ENCODE measurements around the gene CHMP1B.

CHMP1B gene

GRCh38 chr18:11851146-11851805, at the start of gene CHMP1B:
TSS of gene CHMP1B (plus strand) at chr18:11851413. CDS start at chr18:11851512, 99 bp downstream.
- Histone ChIP-seq H3K79me2 (ENCODE audit: low read length) (peaks cover 24% of the 10 kb centered on the region), H2AFZ (ENCODE audit: low read length) (peak within 1 kb of the TSS; percentile 89), H3F3A (ENCODE audit: insufficient read depth, low read length) (peaks cover 9% of the 10 kb centered on the region), H3K4me1 (ENCODE audit: low read length) (peaks cover 9% of the 10 kb centered on the region), H3K4me3 (ENCODE audit: low read length) (peak within 1 kb of the TSS; percentile 86), H3K27ac (ENCODE audit: low read length) (peak within 1 kb of the TSS; percentile 60), H3K9me3 (replicated peaks; ENCODE audit: insufficient read depth, low read length) (no peaks in the 10 kb centered on the region), H4K20me1 (ENCODE audit: insufficient read depth, low read length) (no peaks in the 10 kb centered on the region), H3K27me3 (replicated peaks; ENCODE audit: insufficient read depth, low read length) (no peaks in the 10 kb centered on the region), H3K4me2 (ENCODE audit: low read depth, low read length) (peak within 1 kb of the TSS; percentile 99), H3K9me2 (replicated peaks; ENCODE audit: insufficient read depth, low read length) (no peaks in the 10 kb centered on the region), H3K9ac (ENCODE audit: low read length) (peak within 1 kb of the TSS; percentile 90), H3K36me3 (replicated peaks; ENCODE audit: insufficient read depth, low read length) (no peaks in the 10 kb centered on the region)
- DNase-seq: peak; percentile 97
- TF ChIP-seq CTCF (IDR thresholded peaks at IDR 0.05; ENCODE audit: low read length): no peak
- no peak for TF ChIP-seq EZH2 (optimal IDR thresholded peaks at IDR 0.05; ENCODE audit: low read depth, low read length)
- no peak for TF ChIP-seq EZH2phosphoT487 (IDR thresholded peaks at IDR 0.05; ENCODE audit: low read length)

GRCh38 chr18:11801573-11801972, 49.6 kb upstream of the CHMP1B start:
- Histone ChIP-seq H3K9me3 (replicated peaks; ENCODE audit: insufficient read depth, low read length) (no peaks in the 10 kb centered on the region), H3K36me3 (replicated peaks; ENCODE audit: insufficient read depth, low read length) (no peaks in the 10 kb centered on the region), H4K20me1 (ENCODE audit: insufficient read depth, low read length) (no peaks in the 10 kb centered on the region), H3K4me1 (ENCODE audit: low read length) (no peaks in the 10 kb centered on the region), H3F3A (ENCODE audit: insufficient read depth, low read length) (no peaks in the 10 kb centered on the region), H3K9ac (ENCODE audit: low read length) (no peak overlapping the region), H2AFZ (ENCODE audit: low read length) (no peak overlapping the region), H3K4me3 (ENCODE audit: low read length) (no peak overlapping the region), H3K4me2 (ENCODE audit: low read depth, low read length) (no peak overlapping the region), H3K27me3 (replicated peaks; ENCODE audit: insufficient read depth, low read length) (no peaks in the 10 kb centered on the region), H3K9me2 (replicated peaks; ENCODE audit: insufficient read depth, low read length) (no peaks in the 10 kb centered on the region), H3K27ac (ENCODE audit: low read length) (no peak overlapping the region), H3K79me2 (ENCODE audit: low read length) (no peaks in the 10 kb centered on the region)
- TF ChIP-seq EZH2 (optimal IDR thresholded peaks at IDR 0.05; ENCODE audit: low read depth, low read length): no peak
- no peak for DNase-seq

- no peak for DNase-seq
Observed at GRCh38 chr18:11802158-11802557, 49.1 kb upstream of the CHMP1B start.

More at GRCh38 chr18:11802158-11802557, 49.1 kb upstream of the CHMP1B start:
- Histone ChIP-seq H3K27me3 (replicated peaks; ENCODE audit: insufficient read depth, low read length) (no peaks in the 10 kb centered on the region), H3F3A (ENCODE audit: insufficient read depth, low read length) (no peaks in the 10 kb centered on the region), H3K4me3 (ENCODE audit: low read length) (no peak overlapping the region), H3K9me2 (replicated peaks; ENCODE audit: insufficient read depth, low read length) (no peaks in the 10 kb centered on the region), H4K20me1 (ENCODE audit: insufficient read depth, low read length) (no peaks in the 10 kb centered on the region), H3K9ac (ENCODE audit: low read length) (no peak overlapping the region), H3K36me3 (replicated peaks; ENCODE audit: insufficient read depth, low read length) (no peaks in the 10 kb centered on the region), H3K4me1 (ENCODE audit: low read length) (no peaks in the 10 kb centered on the region), H3K4me2 (ENCODE audit: low read depth, low read length) (no peak overlapping the region), H3K27ac (ENCODE audit: low read length) (no peak overlapping the region), H2AFZ (ENCODE audit: low read length) (no peak overlapping the region), H3K79me2 (ENCODE audit: low read length) (no peaks in the 10 kb centered on the region), H3K9me3 (replicated peaks; ENCODE audit: insufficient read depth, low read length) (no peaks in the 10 kb centered on the region)
- TF ChIP-seq EZH2phosphoT487 (IDR thresholded peaks at IDR 0.05; ENCODE audit: low read length) (no peak), CTCF (IDR thresholded peaks at IDR 0.05; ENCODE audit: low read length) (no peak), EZH2 (optimal IDR thresholded peaks at IDR 0.05; ENCODE audit: low read depth, low read length) (no peak)

All from MM.1S (cell line).